GM12875 (cell line): ENCODE measurements around the gene ENPP3.

Source experiments
- H3K4me3 ChIP-seq: one replicate; pipeline ENCODE4 v1.5.1; 2011; ENCODE audit warnings: low read depth, low read length, control low read depth
- CTCF ChIP-seq: IDR thresholded peaks from 2 replicates; pipeline ENCODE4 v1.5.1; 2011; ENCODE audit warnings: low read depth, mild to moderate bottlenecking, control low read depth, inconsistent platforms, low read length, moderate library complexity, borderline replicate concordance; ENCODE audit not compliant: insufficient read depth

ENPP3 gene

GRCh38 chr6:131754715-131755567 lies 117.8 kb downstream of the ENPP3 start:
- H3K4me3 ChIP-seq, result no peak overlapping the region
- TF ChIP-seq CTCF, result no peak

GRCh38 chr6:131755597-131755996 lies 118.5 kb downstream of the ENPP3 start:
- no peak overlapping the region for H3K4me3 ChIP-seq
- no peak for TF ChIP-seq CTCF

- H3K4me3 ChIP-seq, result no peak overlapping the region
- TF ChIP-seq CTCF, result no peak
Observed at GRCh38 chr6:131756039-131756438, 118.9 kb downstream of the ENPP3 start.

GRCh38 chr6:131758920-131759319 lies 121.8 kb downstream of the ENPP3 start:
- TF ChIP-seq CTCF, result no peak
- H3K4me3 ChIP-seq, result no peak overlapping the region

GRCh38 chr6:131761060-131761761 lies 124.1 kb downstream of the ENPP3 start:
- H3K4me3 ChIP-seq, result no peak overlapping the region
- TF ChIP-seq CTCF, result no peak

- no peak overlapping the region for H3K4me3 ChIP-seq
Observed at GRCh38 chr6:131761762-131762067, 124.6 kb downstream of the ENPP3 start.

More at GRCh38 chr6:131761762-131762067, 124.6 kb downstream of the ENPP3 start:
- no peak for TF ChIP-seq CTCF
